ENCODE measurements around the gene IL18. TPM values are rescaled to one million over a fixed set of nuclear protein-coding genes. Genes with fewer than 3 reads are reported as not detected.

Gene IL18
- total RNA-seq, 1 experiment from 2014 or later: 61.6 TPM

GRCh38 chr11:112127056-112127455 is 36.8 kb downstream of the IL18 start:
- Histone ChIP-seq H3K9me2 (replicated peaks; ENCODE audit: low read length) (no peaks in the 10 kb centered on the region), H3K4me1 (ENCODE audit: insufficient read depth, low read length) (peaks cover 13% of the 10 kb centered on the region), H2AFZ (ENCODE audit: low read length) (no peak overlapping the region), H3K9ac (ENCODE audit: low read length) (no peak overlapping the region), H3K4me2 (ENCODE audit: low read length) (no peak overlapping the region), H3K27ac (ENCODE audit: low read length) (no peak overlapping the region), H3K9me3 (ENCODE audit: low read length) (no peaks in the 10 kb centered on the region), H3K79me2 (ENCODE audit: low read length) (no peaks in the 10 kb centered on the region), H3F3A (ENCODE audit: low read length, unreplicated experiment) (no peaks in the 10 kb centered on the region), H3K4me3 (ENCODE audit: low read length) (no peak overlapping the region), H3K36me3 (ENCODE audit: low read depth, low read length) (no peaks in the 10 kb centered on the region), H3K27me3 (ENCODE audit: low read length) (no peaks in the 10 kb centered on the region), H4K20me1 (ENCODE audit: low read length) (no peaks in the 10 kb centered on the region)
- ChIA-PET POLR2A (ENCODE audit: unreplicated experiment) (no interaction called here), CTCF (no interaction called here)
- intact Hi-C loops (cut with micrococcal nuclease): no loop called here
- BruUV-seq (replicated peaks): no TSS peak
- ATAC-seq: no peak
- TF ChIP-seq EZH2 (IDR thresholded peaks at IDR 0.05; ENCODE audit: low read length, unreplicated experiment) (no peak), CTCF (conservative IDR thresholded peaks at IDR 0.05; ENCODE audit: low read depth, low read length) (no peak), EZH2phosphoT487 (IDR thresholded peaks at IDR 0.05; ENCODE audit: borderline replicate concordance, low read length) (no peak)
- no peak for DNase-seq

- no peaks in the 10 kb centered on the region for H3K79me2 ChIP-seq (ENCODE audit: low read length)
- peaks cover 34% of the 10 kb centered on the region for H3K4me1 ChIP-seq (ENCODE audit: insufficient read depth, low read length)
- H3K36me3 ChIP-seq (ENCODE audit: low read depth, low read length): no peaks in the 10 kb centered on the region
- H3K27ac ChIP-seq (ENCODE audit: low read length): no peak overlapping the region
- H3K27me3 ChIP-seq (ENCODE audit: low read length): no peaks in the 10 kb centered on the region
- ATAC-seq: no peak
- no peaks in the 10 kb centered on the region for H4K20me1 ChIP-seq (ENCODE audit: low read length)
- no peak overlapping the region for H2AFZ ChIP-seq (ENCODE audit: low read length)
- H3K4me2 ChIP-seq (ENCODE audit: low read length): no peak overlapping the region
- H3K9me3 ChIP-seq (ENCODE audit: low read length): no peaks in the 10 kb centered on the region
- TF ChIP-seq CTCF (conservative IDR thresholded peaks at IDR 0.05; ENCODE audit: low read depth, low read length): no peak
- TF ChIP-seq EZH2 (IDR thresholded peaks at IDR 0.05; ENCODE audit: low read length, unreplicated experiment): no peak
- no peak for TF ChIP-seq EZH2phosphoT487 (IDR thresholded peaks at IDR 0.05; ENCODE audit: borderline replicate concordance, low read length)
- H3F3A ChIP-seq (ENCODE audit: low read length, unreplicated experiment): peaks cover 3% of the 10 kb centered on the region
- no TSS peak for BruUV-seq (replicated peaks)
- no peaks in the 10 kb centered on the region for H3K9me2 ChIP-seq (replicated peaks; ENCODE audit: low read length)
- intact Hi-C loops (cut with micrococcal nuclease): no loop called here
- POLR2A ChIA-PET (ENCODE audit: unreplicated experiment): no interaction called here
- no peak for DNase-seq
- CTCF ChIA-PET: no interaction called here
- no peak overlapping the region for H3K4me3 ChIP-seq (ENCODE audit: low read length)
- no peak overlapping the region for H3K9ac ChIP-seq (ENCODE audit: low read length)
These were observed 40.8 kb downstream of the IL18 start for GRCh38 chr11:112123129-112123528.

DNA sequence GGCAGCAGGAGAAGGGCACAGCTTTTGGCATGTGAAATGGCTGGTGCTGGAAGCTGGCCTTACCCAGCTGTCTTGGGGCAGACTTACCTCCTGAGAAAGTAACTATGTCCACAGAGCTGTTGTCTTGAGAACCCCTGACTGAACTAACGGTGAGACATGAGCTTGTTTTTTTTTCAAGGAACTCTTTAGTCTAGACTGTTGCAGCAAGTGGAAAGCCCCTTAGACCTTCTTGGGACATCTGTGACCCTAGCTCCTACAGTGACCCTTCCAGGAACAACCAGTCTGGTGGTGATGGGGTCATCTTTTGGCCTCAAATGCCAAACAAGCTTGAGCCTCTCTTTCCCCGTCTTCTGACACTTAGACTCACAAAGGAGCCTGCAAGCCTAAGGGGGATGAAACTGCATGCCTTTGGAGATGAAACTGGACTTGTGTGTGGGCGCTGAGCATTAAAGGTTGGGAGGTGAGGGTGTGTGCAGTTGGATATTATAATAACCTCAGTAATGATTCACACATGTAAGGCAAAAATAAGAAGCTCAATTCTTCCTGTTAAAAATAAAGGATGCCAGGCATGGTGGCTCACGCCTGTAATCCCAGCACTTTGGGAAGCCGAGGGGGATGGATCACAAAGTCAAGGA is 41.8 kb downstream of the IL18 start:
- peaks cover 3% of the 10 kb centered on the region for H3F3A ChIP-seq (ENCODE audit: low read length, unreplicated experiment)
- no peak for ATAC-seq
- no peak overlapping the region for H3K4me3 ChIP-seq (ENCODE audit: low read length)
- H3K36me3 ChIP-seq (ENCODE audit: low read depth, low read length): no peaks in the 10 kb centered on the region
- H3K4me2 ChIP-seq (ENCODE audit: low read length): no peak overlapping the region
- CTCF ChIA-PET: no interaction called here
- H3K27ac ChIP-seq (ENCODE audit: low read length): peak overlapping the region; percentile 95; the same call in 1 of the 2 replicates
- DNase-seq: no peak
- H4K20me1 ChIP-seq (ENCODE audit: low read length): no peaks in the 10 kb centered on the region
- TF ChIP-seq EZH2phosphoT487 (IDR thresholded peaks at IDR 0.05; ENCODE audit: borderline replicate concordance, low read length): no peak
- TF ChIP-seq EZH2 (IDR thresholded peaks at IDR 0.05; ENCODE audit: low read length, unreplicated experiment): no peak
- intact Hi-C loops (cut with micrococcal nuclease): loop anchor here (2.0 kb wide), 1 partner anchor 53 kb away; the partner anchor contains the start of gene BCO2
- H3K79me2 ChIP-seq (ENCODE audit: low read length): no peaks in the 10 kb centered on the region
- H3K4me1 ChIP-seq (ENCODE audit: insufficient read depth, low read length): peaks cover 37% of the 10 kb centered on the region
- no peaks in the 10 kb centered on the region for H3K9me3 ChIP-seq (ENCODE audit: low read length)
- H3K27me3 ChIP-seq (ENCODE audit: low read length): no peaks in the 10 kb centered on the region
- POLR2A ChIA-PET (ENCODE audit: unreplicated experiment): interaction anchor here (0.6 kb wide), 1 partner anchor 126 kb away, joined by 3 read pairs; no protein-coding TSS in a partner anchor
- no peak overlapping the region for H3K9ac ChIP-seq (ENCODE audit: low read length)
- BruUV-seq (replicated peaks): no TSS peak
- H3K9me2 ChIP-seq (replicated peaks; ENCODE audit: low read length): no peaks in the 10 kb centered on the region
- no peak overlapping the region for H2AFZ ChIP-seq (ENCODE audit: low read length)
